GM12874 (cell line): ENCODE results near the gene SIAE.

Experiments
- TF ChIP-seq, protein P1 (sequence below): IDR thresholded peaks from 2 replicates; pipeline ENCODE4 v1.5.1; 2011; ENCODE audit warnings: low read depth, mild to moderate bottlenecking, control low read depth, low read length, moderate library complexity; ENCODE audit not compliant: insufficient read depth

SIAE gene

DNA sequence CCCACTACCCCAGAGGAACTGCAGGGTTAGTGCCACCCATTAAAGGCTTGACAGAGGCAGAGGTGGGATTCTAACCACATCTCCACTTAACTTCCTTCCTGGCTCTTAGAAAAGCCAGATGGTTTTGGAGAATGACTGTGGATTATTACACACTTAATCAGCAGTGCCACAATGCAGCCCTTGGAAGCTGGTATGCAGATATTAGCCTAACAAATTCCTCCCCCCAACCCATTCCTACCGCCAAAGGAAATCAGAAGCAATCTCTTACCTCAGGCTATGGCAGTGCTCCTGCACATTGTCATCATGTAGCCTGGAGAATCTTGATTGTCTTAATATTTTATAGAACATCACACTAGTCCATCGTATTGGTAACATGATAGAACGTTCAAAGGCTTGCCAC, 43.1 kb upstream of the SIAE start:
- TF ChIP-seq, protein P1, sequence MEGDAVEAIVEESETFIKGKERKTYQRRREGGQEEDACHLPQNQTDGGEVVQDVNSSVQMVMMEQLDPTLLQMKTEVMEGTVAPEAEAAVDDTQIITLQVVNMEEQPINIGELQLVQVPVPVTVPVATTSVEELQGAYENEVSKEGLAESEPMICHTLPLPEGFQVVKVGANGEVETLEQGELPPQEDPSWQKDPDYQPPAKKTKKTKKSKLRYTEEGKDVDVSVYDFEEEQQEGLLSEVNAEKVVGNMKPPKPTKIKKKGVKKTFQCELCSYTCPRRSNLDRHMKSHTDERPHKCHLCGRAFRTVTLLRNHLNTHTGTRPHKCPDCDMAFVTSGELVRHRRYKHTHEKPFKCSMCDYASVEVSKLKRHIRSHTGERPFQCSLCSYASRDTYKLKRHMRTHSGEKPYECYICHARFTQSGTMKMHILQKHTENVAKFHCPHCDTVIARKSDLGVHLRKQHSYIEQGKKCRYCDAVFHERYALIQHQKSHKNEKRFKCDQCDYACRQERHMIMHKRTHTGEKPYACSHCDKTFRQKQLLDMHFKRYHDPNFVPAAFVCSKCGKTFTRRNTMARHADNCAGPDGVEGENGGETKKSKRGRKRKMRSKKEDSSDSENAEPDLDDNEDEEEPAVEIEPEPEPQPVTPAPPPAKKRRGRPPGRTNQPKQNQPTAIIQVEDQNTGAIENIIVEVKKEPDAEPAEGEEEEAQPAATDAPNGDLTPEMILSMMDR, result no peak

DNA sequence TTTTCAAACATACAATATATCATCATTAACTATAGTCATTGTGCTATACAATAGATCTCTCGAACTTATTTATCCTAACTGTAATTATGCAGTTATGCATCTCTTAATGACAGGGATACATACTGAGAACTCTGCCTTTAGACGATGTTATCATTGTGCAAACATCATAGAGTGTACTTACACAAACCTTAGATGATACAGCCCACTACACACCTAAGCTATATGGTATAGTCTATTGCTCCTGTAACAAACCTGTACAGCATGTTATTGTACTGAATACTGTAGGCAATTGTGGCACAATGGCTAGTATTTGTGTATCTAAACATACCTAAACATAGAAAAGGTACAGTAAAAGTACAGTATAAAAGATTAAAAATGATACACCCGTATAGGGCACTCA, 38.9 kb upstream of the SIAE start:
- TF ChIP-seq, protein P1, result no peak

DNA sequence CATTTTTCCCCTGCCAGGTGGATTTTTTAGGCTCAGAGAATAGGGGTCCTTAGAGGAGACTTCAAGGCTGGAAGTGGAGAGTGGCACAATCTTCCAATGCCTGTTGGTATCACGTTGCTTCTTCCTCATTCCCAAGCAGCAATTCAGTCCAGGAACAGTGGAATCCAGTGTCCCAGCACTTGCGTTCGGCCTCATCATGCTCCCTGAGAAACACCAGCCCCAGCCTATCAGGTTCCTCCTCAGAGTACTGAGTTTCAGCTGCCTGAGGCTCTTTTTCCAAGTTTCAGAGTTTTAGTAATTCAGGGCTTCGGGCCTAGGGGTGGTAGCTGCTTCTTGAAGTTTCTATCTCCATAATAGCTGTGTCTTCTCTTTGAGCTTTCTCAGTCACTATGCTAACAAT, 34.3 kb upstream of the SIAE start:
- TF ChIP-seq, protein P1, result no peak

DNA sequence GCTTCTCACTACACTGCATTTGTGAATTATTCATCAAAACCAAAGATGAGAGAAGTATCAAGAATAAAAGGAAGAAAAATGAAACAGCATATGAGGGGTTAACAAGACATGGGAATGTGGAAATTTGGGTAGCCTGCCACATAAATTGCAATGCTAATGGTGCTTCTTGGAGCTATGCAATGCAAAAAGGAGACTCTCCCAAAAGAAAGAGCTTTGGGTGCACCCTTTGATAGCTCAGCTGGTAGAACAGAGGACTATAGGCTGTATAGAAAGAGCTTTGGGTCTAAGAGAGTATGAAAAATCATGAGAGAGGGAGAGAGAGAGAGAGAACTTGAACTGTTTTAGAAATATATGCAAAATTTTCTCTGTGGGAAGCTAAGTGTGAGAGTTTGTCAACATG, 26.5 kb upstream of the SIAE start:
- TF ChIP-seq, protein P1, result no peak

DNA sequence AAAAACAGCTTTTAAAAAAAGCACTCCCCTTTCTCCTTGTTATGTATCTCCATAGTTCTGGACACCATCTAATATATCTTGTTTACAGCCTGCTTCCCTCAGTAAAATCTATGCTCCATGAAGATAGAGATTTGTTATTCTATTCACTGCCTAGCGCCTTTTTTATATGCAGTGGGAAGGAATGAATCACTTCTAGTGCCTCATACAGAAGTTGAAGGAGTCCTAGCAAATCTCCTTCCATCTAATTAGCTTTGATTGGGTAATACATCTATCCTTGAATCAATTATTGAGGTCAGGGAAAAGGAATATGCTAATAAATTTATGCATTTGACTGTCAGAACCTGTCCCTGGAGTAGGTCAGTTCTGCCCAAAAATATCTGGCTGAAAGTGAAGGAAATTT, 26.0 kb upstream of the SIAE start:
- TF ChIP-seq, protein P1, result no peak

DNA sequence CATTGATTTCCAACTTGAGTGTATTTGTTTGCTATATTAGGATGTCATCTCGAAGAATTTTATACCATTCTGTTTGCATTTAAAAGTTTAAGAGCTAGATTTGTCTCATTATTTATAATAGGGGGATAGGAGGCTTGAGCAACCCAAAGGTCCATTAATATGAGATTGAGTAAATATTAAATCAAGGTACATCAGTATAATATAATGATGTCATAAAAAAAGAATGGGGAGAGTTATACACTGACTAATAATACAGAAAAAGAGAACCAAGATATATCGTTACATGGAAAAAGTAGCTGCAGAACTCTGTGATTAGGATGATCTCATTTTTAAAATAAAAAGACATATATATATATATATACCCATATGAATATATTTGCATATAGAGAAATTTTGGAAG, 19.6 kb upstream of the SIAE start:
- TF ChIP-seq, protein P1, result no peak

DNA sequence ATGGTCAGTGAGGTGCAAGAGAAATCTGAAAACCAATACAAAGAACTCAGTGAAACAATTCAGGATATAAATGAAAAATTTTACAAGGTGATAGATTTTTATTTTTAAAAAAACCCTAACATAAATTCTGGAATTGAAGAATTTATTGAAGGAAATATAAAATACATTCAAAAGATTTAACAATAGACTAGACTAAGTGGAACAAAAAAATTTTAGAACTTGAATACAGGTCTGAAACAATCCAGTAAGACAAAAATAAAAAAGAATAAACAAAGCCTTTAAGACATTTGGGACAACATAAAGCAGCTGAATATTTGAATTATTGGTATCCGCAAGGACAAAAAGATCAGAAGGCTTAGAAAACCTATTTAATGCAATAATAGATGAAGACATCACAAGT, 8.9 kb upstream of the SIAE start:
- TF ChIP-seq, protein P1, result no peak

DNA sequence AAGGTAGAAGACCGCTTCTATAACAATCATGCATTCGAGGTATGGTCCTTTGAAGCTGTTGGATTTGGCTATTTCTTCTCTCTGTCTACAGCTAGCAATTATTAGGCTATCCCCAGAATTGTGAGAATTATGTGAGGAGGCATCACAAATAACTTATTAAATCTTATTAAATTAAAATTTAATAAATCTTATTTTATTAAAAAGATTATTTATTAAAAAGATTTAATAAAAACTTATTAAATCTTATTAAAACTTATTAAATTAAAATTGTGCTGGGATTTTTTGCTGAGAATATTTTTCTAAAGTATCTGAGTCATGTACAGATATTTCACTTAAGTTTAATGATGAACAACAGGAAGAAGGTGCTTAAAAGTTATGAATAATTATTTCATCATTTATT, 7.9 kb upstream of the SIAE start:
- TF ChIP-seq, protein P1, result no peak
